ENCODE measurements around the gene TMEM212.
"Not testable (repeated sequence)": the region's sequence is repeated elsewhere in the genome, so short reads cannot be mapped to it uniquely, and the experiment has no call there.

TMEM212 gene

GRCh38 chr3:171835613-171836012 lies 7.5 kb upstream of the TMEM212 start:
- DNase-seq: no peak

GRCh38 chr3:171836855-171837254 lies 6.3 kb upstream of the TMEM212 start:
- no peak for DNase-seq

- DNase-seq: no peak
These were observed 5.5 kb upstream of the TMEM212 start for GRCh38 chr3:171837698-171838097.

GRCh38 chr3:171838218-171838720 lies 4.9 kb upstream of the TMEM212 start:
- DNase-seq: no peak

GRCh38 chr3:171839270-171839669 lies 3.9 kb upstream of the TMEM212 start:
- DNase-seq: no peak

- no peak for DNase-seq
These were observed 2.7 kb upstream of the TMEM212 start for GRCh38 chr3:171840445-171840810.

- DNase-seq: no peak
These were observed 2.1 kb upstream of the TMEM212 start for GRCh38 chr3:171840811-171841619.

- no peak for DNase-seq
These were observed 1.5 kb upstream of the TMEM212 start for GRCh38 chr3:171841620-171842000.

- DNase-seq: no peak
These were observed 1.7 kb downstream of the TMEM212 start for GRCh38 chr3:171844873-171845272.

GRCh38 chr3:171845481-171846284 lies 2.5 kb downstream of the TMEM212 start:
- no peak for DNase-seq

- no peak for DNase-seq
These were observed 3.4 kb downstream of the TMEM212 start for GRCh38 chr3:171846597-171846996.

- no peak for DNase-seq
These were observed 4.0 kb downstream of the TMEM212 start for GRCh38 chr3:171847133-171847532.

- DNase-seq: no peak
These were observed 4.6 kb downstream of the TMEM212 start for GRCh38 chr3:171847595-171848259.

GRCh38 chr3:171849617-171850319 lies 6.6 kb downstream of the TMEM212 start:
- no peak for DNase-seq

GRCh38 chr3:171850320-171850959 lies 7.3 kb downstream of the TMEM212 start:
- DNase-seq: no peak

- no peak for DNase-seq
These were observed 8.0 kb downstream of the TMEM212 start for GRCh38 chr3:171850960-171851659.

- DNase-seq: no peak
These were observed 8.5 kb downstream of the TMEM212 start for GRCh38 chr3:171851660-171852058.

GRCh38 chr3:171854649-171855305 lies 11.6 kb downstream of the TMEM212 start:
- no peak for DNase-seq

- not testable (repeated sequence) for DNase-seq
These were observed 15.6 kb downstream of the TMEM212 start for GRCh38 chr3:171858770-171859169.

GRCh38 chr3:171860830-171861535 lies 17.8 kb downstream of the TMEM212 start:
- DNase-seq: no peak

Data from stimulated activated CD4-positive, alpha-beta T cell treated with anti-CD3 and anti-CD28 coated beads, Interleukin-15, amount 100 ng/mL, for 24 hours (primary cell).